HG02678 (cell line): ENCODE measurements around the gene S100A14.
"Not testable (repeated sequence)": the region's sequence is repeated elsewhere in the genome, so short reads cannot be mapped to it uniquely, and the experiment has no call there.

Experiments used
- ATAC-seq: cut with Tn5 transposase; IDR thresholded peaks from one replicate; pipeline ENCODE4 v1.9.1; 2021; ENCODE audit warnings: mild to moderate bottlenecking, moderate library complexity; ENCODE audit not compliant: unreplicated experiment

S100A14 gene

DNA sequence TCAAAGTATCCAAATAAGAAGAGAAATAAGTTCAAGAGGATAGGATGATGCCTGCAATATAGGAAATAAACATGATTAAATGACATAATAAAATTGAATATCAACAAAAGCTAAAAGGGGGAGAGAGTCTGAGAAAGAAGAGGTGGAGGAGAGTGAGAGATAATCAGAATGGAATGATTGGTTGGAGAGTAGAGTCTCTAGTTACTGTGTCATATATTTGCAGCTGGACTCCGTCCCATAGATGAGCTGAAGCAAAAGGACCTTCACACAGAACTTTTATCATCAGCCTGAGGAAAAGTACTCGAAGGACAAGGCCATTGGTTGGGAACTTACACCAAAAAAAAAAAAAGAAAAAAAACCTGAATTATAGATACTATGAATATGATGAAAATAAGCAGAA is 27.6 kb downstream of the S100A14 start:
- no peak for ATAC-seq

DNA sequence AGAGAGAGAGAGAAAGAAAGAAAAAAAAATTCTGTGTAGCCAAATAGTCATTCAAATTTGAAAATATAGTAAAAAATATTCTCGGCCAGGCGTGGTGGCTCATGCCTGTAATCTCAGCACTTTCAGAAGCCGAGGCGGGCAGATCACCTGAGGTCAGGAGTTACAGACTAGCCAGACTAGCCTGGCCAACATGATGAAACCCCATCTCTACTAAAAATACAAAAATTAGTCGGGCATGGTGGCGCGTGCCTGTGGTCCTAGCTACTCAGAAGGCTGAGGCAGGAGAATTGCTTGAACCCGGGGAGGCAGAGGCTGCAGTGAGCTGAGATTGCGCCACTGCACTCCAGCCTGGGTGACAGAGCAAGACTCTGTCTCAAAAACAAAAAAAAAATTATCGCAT is 28.1 kb downstream of the S100A14 start:
- ATAC-seq, result not testable (repeated sequence)

DNA sequence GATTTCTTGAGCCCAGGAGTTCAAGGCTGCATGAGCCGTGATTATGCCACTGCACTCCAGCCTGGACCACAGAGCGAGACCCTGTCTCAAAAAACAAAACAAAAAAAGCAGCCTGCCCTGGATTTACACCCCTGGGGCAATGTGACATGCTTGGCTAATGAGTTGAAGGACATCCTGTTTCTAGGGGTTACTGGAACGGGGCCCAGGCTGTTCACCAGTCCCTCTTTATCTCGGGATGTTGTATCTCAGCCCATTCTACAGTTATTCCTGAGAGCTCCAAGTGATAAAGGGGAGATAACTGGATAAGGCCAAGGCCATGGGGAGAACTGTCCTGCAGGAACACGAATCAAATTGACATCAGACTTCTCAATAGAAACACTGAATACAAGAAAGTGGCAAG is 28.8 kb downstream of the S100A14 start:
- ATAC-seq, result no peak

DNA sequence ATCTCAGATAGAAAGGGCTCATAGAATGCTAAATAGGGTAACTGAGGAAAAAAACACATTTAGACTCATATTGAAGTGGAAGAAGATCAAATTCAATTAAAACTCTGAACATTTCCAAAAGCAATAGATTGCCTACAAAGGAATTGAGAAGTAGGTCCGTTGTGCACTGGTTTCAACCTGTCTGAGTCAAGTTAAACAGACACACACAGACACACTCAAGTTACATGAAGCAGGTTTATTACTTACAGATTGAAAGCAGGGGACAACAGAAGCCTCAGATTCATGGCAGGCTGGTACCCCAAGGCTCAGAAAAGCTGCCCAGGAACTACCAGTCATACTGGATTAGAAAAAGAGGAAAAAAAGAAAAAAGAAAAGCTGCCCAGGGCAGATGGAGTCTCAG is 29.8 kb downstream of the S100A14 start:
- ATAC-seq, result no peak

DNA sequence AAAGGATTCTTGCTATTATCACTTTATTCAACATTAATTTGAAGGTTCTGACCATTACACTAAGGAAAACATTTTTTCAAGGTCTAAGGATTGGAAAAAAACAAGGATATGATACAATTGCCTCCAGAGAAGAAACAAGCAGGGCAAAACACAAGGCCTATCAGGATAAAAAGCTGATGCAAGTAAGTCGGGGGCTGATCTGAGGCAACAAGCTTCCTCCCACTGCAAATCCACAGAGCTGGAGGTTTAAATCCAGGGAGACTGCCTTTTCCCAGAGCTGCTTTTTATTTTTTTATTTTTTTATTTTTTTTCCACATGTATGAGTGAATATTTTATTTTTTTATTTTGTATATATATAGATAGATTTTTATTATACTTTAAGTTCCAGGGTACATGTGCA is 31.1 kb downstream of the S100A14 start:
- ATAC-seq, result no peak

DNA sequence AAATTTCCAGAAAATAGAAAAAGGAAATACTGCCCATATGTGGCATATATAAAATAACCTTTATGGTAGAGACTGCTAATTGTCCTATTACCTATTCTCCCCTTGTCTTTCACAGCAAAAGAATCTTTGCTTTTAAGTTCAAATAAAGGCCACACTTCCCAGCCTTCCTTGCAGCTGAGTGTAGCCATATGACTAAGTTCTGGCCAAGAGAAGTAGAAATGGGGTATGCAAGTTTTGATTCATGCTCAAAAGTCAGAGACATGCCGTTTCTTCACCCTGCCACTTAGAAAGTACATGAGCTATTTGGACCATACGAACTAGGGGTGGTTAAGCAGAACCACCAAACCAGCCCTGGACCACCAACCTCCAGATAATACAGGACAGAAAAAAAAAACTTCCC is 32.1 kb downstream of the S100A14 start:
- ATAC-seq, result no peak

DNA sequence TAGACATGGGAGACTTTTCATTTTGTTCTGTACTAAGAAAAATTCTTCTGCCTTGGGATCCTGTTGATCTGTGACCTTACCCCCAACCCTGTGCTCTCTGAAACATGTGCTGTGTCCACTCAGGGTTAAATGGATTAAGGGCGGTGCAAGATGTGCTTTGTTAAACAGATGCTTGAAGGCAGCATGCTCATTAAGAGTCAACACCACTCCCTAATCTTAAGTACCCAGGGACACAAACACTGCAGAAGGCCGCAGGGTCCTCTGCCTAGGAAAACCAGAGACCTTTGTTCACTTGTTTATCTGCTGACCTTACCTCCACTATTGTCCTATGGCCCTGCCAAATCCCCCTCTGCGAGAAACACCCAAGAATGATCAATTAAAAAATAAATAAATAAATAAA is 32.6 kb downstream of the S100A14 start:
- ATAC-seq, result not testable (repeated sequence)

DNA sequence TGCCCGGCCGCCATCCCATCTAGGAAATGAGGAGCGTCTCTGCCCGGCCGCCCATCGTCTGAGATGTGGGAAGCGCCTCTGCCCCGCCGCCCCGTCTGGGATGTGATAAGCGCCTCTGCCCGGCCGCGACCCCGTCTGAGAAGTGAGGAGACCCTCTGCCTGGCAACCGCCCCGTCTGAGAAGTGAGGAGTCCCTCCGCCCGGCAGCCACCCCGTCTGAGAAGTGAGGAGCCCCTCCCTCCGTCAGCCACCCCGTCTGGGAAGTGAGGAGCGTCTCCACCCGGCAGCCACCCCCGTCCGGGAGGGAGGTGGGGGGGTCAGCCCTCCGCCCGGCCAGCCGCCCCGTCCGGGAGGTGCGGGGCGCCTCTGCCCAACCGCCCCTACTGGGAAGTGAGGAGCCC is 33.3 kb downstream of the S100A14 start:
- ATAC-seq, result not testable (repeated sequence)

DNA sequence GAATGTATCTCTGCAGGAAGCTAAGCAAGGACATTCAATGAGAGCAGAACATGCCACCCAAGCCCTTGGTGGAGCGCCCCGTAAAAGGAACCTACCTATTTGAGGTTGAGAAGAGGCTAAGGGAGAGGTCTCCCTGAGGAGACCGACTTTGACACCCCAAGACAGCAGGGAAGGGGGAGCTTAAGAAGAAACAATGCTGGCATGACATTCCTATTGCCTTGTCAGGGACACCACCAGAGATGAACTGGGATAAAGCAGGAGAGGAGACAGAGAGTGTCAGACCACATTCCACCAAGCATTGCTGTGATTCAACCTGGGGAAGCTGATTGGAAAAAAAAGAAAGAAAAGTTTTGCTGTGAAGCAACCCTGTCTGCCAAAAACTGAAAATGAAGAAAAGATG is 37.2 kb downstream of the S100A14 start:
- ATAC-seq, result no peak

DNA sequence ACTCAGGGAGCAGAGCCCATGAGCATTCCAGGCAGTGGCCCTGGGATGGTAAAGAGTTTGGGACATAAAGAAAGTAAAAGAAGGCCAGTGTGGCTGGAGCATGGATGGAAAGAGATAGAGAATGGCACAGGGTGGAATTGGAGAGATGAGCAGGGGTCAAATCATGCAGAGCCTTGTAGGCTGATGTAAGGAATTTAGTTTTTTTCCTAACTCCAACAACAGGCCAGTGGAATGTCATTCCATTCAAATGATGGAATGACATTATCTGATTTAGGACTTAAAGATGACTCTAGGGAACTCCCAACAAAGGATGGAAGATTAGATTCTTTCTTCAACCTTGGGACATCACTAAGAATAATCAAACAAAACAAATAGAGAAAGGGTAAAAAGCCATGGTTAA is 37.6 kb downstream of the S100A14 start:
- ATAC-seq, result no peak

DNA sequence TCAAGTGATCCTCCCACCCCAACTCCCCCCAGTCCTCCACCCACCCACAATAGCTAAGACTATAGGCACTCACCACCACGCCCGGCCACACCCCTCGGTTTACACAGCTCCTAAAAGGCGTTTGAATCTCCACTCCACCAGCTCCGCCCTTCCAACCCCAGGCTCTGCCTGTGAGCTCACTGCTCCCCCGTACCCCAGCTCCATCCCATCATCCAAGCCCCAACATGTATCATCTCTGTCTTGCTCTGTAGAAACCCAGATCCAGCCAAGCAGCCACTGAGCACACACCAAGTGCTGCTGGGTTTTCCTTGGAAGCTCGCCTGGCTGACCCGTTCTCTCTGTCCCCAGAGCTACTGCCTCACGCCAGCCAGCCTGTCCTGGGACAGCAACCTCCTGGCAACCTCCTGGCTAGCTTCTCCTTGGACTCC is 38.5 kb downstream of the S100A14 start:
- ATAC-seq, result no peak

DNA sequence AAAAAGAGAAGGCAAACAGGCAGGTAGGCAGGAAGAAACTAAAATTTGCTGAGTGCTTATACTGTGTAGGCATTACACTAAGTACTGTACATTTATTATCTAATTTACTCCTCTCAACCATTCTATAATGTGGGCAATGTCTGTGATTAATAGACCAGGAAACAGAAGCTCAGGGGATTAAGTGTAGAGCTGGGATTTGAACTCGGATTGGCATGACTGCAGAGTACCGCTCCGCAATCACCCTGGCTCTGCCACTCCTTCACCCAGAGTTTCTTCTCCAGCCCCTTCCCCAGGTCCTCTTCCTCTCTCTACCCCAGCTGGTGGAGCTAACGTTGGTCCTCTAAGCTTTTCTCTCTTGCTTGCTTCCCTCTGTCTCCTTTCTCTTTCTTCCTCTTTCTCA is 39.0 kb downstream of the S100A14 start:
- ATAC-seq, result no peak

DNA sequence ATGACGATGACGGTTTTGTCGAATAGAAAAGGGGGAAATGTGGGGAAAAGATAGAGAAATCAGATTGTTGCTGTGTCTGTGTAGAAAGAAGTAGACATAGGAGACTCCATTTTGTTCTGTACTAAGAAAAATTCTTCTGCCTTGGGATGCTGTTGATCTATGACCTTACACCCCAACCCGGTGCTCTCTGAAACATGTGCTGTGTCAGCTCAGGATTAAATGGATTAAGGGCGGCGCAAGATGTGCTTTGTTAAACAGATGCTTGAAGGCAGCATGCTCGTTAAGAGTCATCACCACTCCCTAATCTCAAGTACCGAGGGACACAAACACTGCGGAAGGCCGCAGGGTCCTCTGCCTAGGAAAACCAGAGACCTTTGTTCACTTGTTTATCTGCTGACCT is 40.6 kb downstream of the S100A14 start:
- ATAC-seq, result not testable (repeated sequence)

DNA sequence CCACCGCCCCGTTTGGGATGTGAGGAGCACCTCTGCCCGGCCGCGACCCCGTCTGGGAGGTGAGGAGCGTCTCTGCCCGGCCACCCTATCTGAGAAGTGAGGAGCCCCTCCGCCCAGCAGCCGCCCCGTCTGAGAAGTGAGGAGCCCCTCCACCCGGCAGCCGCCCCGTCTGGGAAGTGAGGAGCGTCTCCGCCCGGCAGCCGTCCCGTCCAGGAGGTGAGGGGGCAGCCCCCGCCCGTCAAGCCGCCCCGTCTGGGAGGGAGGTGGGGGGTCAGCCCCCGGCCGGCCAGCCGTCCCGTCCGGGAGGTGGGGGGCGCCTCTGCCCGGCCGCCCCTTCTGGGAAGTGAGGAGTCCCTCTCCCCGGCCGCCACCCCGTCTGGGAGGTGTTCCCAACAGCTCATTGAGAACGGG is 41.0 kb downstream of the S100A14 start:
- ATAC-seq, result not testable (repeated sequence)

DNA sequence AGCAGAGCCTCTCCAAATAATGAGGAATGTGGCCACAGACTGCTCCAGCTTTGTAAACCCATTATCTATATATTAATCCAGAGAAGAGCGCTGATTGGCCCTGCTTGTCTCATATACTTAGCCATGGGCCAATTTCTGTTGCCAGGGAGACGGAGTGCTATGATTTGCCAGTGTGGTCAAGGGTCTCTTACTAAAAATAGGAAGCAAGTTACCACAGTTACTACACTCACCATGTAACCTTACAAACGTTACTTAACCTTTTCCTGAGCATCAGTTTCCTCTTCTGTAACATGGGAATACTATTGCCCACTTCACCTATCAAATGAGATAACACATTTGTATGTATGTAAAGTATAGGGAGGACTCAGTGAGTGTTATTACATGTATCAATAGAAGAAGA is 42.8 kb downstream of the S100A14 start:
- ATAC-seq, result no peak

DNA sequence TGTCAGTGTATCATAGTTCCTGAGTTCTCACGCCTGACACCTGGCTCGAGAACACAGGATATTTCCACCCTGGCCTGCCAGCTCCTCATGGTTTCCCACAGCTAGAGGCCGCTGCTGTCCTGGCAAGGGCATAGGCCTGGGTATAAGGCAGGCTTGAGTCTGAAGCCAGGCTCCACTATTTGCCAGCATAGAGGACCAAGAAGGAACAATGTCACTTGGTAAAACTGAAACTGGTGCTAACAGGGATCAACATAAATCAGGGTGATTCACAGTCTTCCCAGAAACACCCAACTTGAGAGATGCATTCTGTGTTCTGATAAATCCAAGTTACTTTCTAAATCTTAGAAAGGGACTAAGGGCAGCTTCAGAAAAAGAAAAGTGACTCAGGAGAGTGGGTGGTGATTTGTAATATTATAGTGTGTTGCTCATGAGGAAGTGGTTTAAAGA is 43.5 kb downstream of the S100A14 start:
- ATAC-seq, result no peak

DNA sequence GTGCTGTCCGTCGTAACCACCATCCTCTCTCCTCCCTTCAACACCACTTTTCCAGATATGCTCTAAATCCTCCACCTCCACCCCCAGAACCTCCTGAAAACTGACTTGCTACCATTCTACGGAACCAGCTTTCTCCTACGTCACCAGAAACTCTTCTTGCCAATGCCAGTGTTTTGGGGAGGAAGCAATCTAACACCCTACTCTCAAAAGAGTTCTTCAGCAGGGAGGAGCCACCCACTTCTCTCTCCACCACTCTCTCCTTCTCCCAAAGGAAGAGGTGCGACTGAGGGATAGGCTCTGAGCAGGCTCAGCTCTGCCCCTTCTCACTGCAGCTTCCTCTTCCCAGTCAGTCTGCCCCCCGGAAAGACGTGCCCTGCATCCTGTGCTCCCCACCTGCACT is 44.4 kb downstream of the S100A14 start:
- no peak for ATAC-seq

DNA sequence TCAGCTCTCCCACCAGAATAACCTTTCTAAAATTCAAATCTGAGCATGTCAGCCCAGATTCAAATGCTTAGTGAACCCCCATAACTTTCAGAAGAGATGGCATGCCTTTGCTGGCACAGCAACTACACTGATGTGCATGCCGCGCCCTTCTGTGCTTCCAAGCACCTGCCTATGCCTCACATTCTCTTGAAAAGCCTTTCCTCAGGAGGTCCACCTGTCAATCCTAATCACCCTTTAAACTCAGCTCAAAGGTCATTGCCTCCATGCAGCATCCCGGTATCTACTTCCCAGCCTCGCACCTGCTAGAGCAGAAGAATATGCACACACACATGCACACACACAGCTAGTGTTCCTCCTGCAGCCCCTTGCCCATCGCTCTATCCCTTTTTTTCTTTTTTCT is 45.3 kb downstream of the S100A14 start:
- no peak for ATAC-seq

DNA sequence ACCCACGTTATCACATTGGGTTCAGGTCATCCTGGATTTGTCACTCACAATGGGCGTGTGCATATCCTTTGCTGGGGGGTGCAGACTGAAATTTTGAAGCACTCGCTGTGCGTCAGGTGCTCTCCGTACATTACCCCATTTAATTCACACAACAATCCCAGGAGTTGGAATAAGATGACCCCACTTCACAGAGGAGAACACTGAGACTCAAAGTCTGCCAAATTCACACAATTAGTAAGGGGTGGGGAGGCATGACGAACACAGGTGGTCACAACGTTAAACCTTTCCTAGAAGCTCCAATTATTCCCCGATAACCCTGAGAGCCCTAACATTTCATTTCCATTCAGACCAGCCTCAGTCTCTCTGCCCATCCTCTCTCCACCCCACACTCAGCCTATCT is 46.7 kb downstream of the S100A14 start:
- ATAC-seq, result no peak

DNA sequence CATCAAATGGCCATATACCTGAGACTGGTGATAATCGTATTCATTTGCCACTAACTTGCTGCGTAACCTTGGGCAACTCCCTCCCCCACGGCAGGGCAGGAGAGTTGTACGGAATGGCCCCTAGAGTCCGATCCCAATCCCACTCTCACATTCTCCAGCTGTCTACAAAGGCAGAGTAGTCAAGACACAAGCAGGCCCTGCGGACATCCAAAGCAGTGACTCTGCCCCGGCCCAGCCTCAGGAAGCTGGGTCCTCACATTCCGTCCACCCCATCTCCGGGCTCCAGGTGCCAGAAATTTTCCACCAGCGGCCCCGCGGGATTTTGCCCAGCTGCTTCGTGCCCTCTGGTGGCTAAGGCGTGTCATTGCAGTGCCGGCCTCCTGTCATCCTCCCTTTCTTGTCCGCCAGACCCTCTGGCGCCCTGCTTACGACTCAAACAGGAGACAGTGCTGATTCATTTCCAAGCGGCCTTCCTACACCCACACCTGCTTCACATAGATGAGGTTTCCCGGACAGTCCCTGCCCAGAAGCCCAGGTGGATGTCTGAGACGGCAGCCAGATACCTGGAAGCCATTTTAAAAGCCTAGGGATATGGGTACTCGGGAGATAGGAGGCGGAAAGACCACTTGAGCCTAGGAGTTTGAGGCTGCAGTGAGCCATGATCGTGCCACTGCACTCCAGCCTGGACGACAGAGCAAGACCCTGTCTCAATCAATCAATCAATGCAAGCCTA is 47.6 kb downstream of the S100A14 start:
- ATAC-seq, result no peak

DNA sequence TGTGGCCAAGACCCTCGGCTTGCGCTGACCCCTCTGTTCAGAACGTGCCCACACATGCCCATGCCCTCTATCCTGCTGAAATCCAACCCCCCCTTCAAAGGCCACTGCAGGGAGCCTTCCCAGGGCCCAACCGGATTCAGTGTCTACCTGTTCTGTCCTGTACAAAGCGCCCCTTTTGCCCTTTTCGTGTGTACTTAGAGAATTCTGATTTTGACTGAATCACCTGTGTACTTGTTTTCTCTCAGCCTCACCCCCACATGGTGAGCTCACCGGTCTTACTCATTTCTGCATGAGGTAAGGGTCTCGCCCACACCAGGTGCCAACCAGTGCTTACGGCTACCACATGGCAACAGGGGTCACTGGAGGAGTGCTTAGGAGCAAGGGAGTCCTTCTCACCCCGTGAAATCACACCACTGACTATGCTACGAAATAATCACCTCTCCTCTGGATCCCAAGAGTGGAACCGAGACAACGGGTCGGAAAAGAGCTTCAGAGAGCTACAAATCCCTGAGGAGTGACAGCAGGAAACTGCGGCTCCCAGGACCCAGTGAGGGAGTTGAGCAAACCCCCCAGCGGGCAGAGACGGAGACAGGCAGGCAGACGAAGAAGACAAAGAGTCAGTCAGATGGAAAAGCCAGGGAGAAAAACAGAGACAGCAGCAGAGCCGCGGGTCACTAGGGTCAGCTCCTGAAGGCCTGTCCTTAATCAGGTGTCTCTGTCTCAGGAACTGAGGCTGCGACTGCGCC is 48.3 kb downstream of the S100A14 start:
- no peak for ATAC-seq
